Measurements from ENCODE around the gene SPAG16.

The SPAG16 gene

GRCh38 chr2:214019229-214019972 lies 735.1 kb downstream of the SPAG16 start:
- TF ChIP-seq CTCF (IDR thresholded peaks at IDR 0.05; ENCODE audit: low read depth, low read length, missing control alignments): no peak
- peak; percentile 80 for DNase-seq (ENCODE audit: low read depth)

GRCh38 chr2:214019973-214020345 lies 735.7 kb downstream of the SPAG16 start:
- TF ChIP-seq CTCF (IDR thresholded peaks at IDR 0.05; ENCODE audit: low read depth, low read length, missing control alignments): no peak
- no peak for DNase-seq (ENCODE audit: low read depth)
- no peak overlapping the region for H3K4me3 ChIP-seq (ENCODE audit: low read depth, low read length)
- in situ Hi-C loops (cut with HindIII; ENCODE audit: low sequenced_read_pairs): no loop called here

More at GRCh38 chr2:214019229-214019972, 735.1 kb downstream of the SPAG16 start:
- in situ Hi-C loops (cut with HindIII; ENCODE audit: low sequenced_read_pairs): no loop called here
- H3K4me3 ChIP-seq (ENCODE audit: low read depth, low read length): no peak overlapping the region

GRCh38 chr2:214029190-214029589 lies 744.9 kb downstream of the SPAG16 start:
- H3K4me3 ChIP-seq (ENCODE audit: low read depth, low read length): no peak overlapping the region
- in situ Hi-C loops (cut with HindIII; ENCODE audit: low sequenced_read_pairs): no loop called here
- TF ChIP-seq CTCF (IDR thresholded peaks at IDR 0.05; ENCODE audit: low read depth, low read length, missing control alignments): no peak
- no peak for DNase-seq (ENCODE audit: low read depth)

- no peak for DNase-seq (ENCODE audit: low read depth)
- TF ChIP-seq CTCF (IDR thresholded peaks at IDR 0.05; ENCODE audit: low read depth, low read length, missing control alignments): no peak
- H3K4me3 ChIP-seq (ENCODE audit: low read depth, low read length): no peak overlapping the region
- in situ Hi-C loops (cut with HindIII; ENCODE audit: low sequenced_read_pairs): no loop called here
Observed at GRCh38 chr2:214031566-214031965, 747.3 kb downstream of the SPAG16 start.

- TF ChIP-seq CTCF (IDR thresholded peaks at IDR 0.05; ENCODE audit: low read depth, low read length, missing control alignments): no peak
- H3K4me3 ChIP-seq (ENCODE audit: low read depth, low read length): no peak overlapping the region
- DNase-seq (ENCODE audit: low read depth): no peak
- in situ Hi-C loops (cut with HindIII; ENCODE audit: low sequenced_read_pairs): no loop called here
Observed at GRCh38 chr2:214034417-214034816, 750.2 kb downstream of the SPAG16 start.

- no peak for DNase-seq (ENCODE audit: low read depth)
- no peak overlapping the region for H3K4me3 ChIP-seq (ENCODE audit: low read depth, low read length)
- in situ Hi-C loops (cut with HindIII; ENCODE audit: low sequenced_read_pairs): no loop called here
- TF ChIP-seq CTCF (IDR thresholded peaks at IDR 0.05; ENCODE audit: low read depth, low read length, missing control alignments): no peak
Observed at GRCh38 chr2:214035091-214035852, 751.0 kb downstream of the SPAG16 start.

Measured in astrocyte of the cerebellum (primary cell).